ENCODE measurements around the gene CTDNEP1.

The CTDNEP1 gene

DNA sequence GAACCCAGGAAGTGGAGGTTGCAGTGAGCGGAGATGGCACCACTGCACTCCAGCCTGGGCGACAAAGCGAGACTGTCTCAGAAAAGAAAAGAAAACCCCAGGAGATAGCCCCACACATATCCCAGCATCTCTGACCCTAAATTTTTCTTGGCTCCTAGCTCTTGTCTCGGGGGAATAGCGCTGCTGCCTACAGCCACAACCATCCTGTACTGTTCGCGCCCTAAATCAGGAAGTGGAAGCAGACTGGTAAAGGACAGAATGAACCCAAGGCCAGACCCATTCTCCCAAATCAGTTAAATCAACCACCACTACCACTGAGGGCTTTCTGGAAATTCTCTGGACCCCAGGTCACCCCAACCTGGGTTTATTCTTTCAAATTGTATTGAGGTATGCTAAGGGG, 1.7 kb downstream of the CTDNEP1 start:
- Histone ChIP-seq H3K9me2 (replicated peaks; ENCODE audit: low read depth, low read length) (no peaks in the 10 kb centered on the region), H3K27me3 (ENCODE audit: insufficient read depth, low read length, poor library complexity, severe bottlenecking) (no peaks in the 10 kb centered on the region), H3K4me1 (ENCODE audit: insufficient read depth, low read length, poor library complexity, severe bottlenecking) (peaks cover 37% of the 10 kb centered on the region), H4K20me1 (ENCODE audit: insufficient read depth, low read length, poor library complexity, severe bottlenecking) (peaks cover 47% of the 10 kb centered on the region), H2AFZ (ENCODE audit: low read length) (no peak overlapping the region), H3K79me2 (ENCODE audit: insufficient read depth, low read length) (peaks cover 80% of the 10 kb centered on the region), H3K4me3 (ENCODE audit: low read length, poor library complexity, severe bottlenecking) (peak overlapping the region; percentile 84), H3K9me3 (ENCODE audit: insufficient read depth, low read depth, low read length) (no peaks in the 10 kb centered on the region), H3K4me2 (ENCODE audit: low read depth, low read length, poor library complexity, severe bottlenecking) (peak overlapping the region; percentile 99), H3F3A (ENCODE audit: low read depth) (no peaks in the 10 kb centered on the region), H3K36me3 (ENCODE audit: insufficient read depth, low read length) (peaks cover 17% of the 10 kb centered on the region; the same call in 1 of the 2 replicates), H3K9ac (ENCODE audit: low read depth, low read length, poor library complexity, severe bottlenecking) (peak overlapping the region; percentile 87)
- no peak for TF ChIP-seq EZH2phosphoT487 (IDR thresholded peaks at IDR 0.05; ENCODE audit: borderline replicate concordance)
- TF ChIP-seq, protein P1, sequence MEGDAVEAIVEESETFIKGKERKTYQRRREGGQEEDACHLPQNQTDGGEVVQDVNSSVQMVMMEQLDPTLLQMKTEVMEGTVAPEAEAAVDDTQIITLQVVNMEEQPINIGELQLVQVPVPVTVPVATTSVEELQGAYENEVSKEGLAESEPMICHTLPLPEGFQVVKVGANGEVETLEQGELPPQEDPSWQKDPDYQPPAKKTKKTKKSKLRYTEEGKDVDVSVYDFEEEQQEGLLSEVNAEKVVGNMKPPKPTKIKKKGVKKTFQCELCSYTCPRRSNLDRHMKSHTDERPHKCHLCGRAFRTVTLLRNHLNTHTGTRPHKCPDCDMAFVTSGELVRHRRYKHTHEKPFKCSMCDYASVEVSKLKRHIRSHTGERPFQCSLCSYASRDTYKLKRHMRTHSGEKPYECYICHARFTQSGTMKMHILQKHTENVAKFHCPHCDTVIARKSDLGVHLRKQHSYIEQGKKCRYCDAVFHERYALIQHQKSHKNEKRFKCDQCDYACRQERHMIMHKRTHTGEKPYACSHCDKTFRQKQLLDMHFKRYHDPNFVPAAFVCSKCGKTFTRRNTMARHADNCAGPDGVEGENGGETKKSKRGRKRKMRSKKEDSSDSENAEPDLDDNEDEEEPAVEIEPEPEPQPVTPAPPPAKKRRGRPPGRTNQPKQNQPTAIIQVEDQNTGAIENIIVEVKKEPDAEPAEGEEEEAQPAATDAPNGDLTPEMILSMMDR (conservative IDR thresholded peaks at IDR 0.05; ENCODE audit: low read length): no peak

DNA sequence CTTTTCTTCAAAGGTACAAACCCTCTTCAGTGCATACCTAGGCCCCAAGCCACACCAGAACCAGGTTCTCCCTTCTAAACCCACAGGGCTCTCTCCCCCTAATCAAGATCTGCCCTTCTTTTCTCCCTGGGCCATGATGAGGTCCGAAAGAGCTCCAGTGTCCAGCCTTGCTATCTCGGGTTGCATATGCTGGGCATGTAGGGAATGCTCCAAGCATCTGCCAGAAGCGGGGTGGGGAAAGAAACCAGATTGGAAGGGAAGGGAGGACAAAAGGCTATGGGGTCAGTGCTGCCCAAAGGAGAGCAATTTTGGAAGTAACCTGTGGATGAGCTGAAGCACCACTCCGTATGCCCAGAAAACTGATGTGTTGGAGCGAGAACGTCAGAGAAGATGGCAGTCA, 2.3 kb downstream of the CTDNEP1 start:
- Histone ChIP-seq H4K20me1 (ENCODE audit: insufficient read depth, low read length, poor library complexity, severe bottlenecking) (peaks cover 47% of the 10 kb centered on the region), H2AFZ (ENCODE audit: low read length) (no peak overlapping the region), H3K4me1 (ENCODE audit: insufficient read depth, low read length, poor library complexity, severe bottlenecking) (peaks cover 36% of the 10 kb centered on the region), H3K36me3 (ENCODE audit: insufficient read depth, low read length) (peaks cover 18% of the 10 kb centered on the region; the same call in 1 of the 2 replicates), H3K9me2 (replicated peaks; ENCODE audit: low read depth, low read length) (no peaks in the 10 kb centered on the region), H3K79me2 (ENCODE audit: insufficient read depth, low read length) (peaks cover 74% of the 10 kb centered on the region), H3K4me3 (ENCODE audit: low read length, poor library complexity, severe bottlenecking) (peak overlapping the region; percentile 84), H3K9me3 (ENCODE audit: insufficient read depth, low read depth, low read length) (no peaks in the 10 kb centered on the region), H3K9ac (ENCODE audit: low read depth, low read length, poor library complexity, severe bottlenecking) (peak overlapping the region; percentile 87), H3F3A (ENCODE audit: low read depth) (no peaks in the 10 kb centered on the region), H3K27me3 (ENCODE audit: insufficient read depth, low read length, poor library complexity, severe bottlenecking) (no peaks in the 10 kb centered on the region), H3K4me2 (ENCODE audit: low read depth, low read length, poor library complexity, severe bottlenecking) (peak overlapping the region; percentile 99)
- TF ChIP-seq, protein P1 (conservative IDR thresholded peaks at IDR 0.05; ENCODE audit: low read length): no peak
- TF ChIP-seq EZH2phosphoT487 (IDR thresholded peaks at IDR 0.05; ENCODE audit: borderline replicate concordance): no peak

DNA sequence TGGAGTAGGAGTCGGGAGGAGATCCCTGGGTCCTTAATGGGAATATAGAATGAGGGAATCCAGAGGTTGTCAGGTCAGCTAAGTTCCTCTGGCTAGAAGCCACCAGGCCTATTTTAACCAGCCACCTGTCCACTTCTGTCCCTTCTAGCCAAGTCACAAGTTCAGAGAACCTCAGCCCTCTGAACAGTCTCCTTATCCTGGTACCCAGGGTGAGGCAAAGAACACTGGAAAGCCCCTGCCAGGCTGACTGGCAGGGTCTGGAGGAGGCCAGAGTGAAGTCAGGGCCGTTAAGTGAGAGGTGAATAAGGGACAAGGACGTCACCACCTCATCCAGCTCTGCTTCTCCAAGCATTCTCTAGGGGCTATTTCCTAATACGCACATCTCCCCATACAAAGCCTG, 2.7 kb downstream of the CTDNEP1 start:
- Histone ChIP-seq H3K9ac (ENCODE audit: low read depth, low read length, poor library complexity, severe bottlenecking) (peak overlapping the region; percentile 87), H3K4me3 (ENCODE audit: low read length, poor library complexity, severe bottlenecking) (peak overlapping the region; percentile 84), H3K4me2 (ENCODE audit: low read depth, low read length, poor library complexity, severe bottlenecking) (peak overlapping the region; percentile 99), H3K9me2 (replicated peaks; ENCODE audit: low read depth, low read length) (no peaks in the 10 kb centered on the region), H3K9me3 (ENCODE audit: insufficient read depth, low read depth, low read length) (no peaks in the 10 kb centered on the region), H3F3A (ENCODE audit: low read depth) (no peaks in the 10 kb centered on the region), H3K79me2 (ENCODE audit: insufficient read depth, low read length) (peaks cover 70% of the 10 kb centered on the region), H2AFZ (ENCODE audit: low read length) (no peak overlapping the region), H3K36me3 (ENCODE audit: insufficient read depth, low read length) (peaks cover 22% of the 10 kb centered on the region; the same call in 1 of the 2 replicates), H3K4me1 (ENCODE audit: insufficient read depth, low read length, poor library complexity, severe bottlenecking) (peaks cover 33% of the 10 kb centered on the region), H4K20me1 (ENCODE audit: insufficient read depth, low read length, poor library complexity, severe bottlenecking) (peaks cover 47% of the 10 kb centered on the region), H3K27me3 (ENCODE audit: insufficient read depth, low read length, poor library complexity, severe bottlenecking) (no peaks in the 10 kb centered on the region)
- TF ChIP-seq, protein P1 (conservative IDR thresholded peaks at IDR 0.05; ENCODE audit: low read length): no peak
- no peak for TF ChIP-seq EZH2phosphoT487 (IDR thresholded peaks at IDR 0.05; ENCODE audit: borderline replicate concordance)

All from Loucy (cell line).